Esophagus muscularis mucosa (tissue), 4 donors: ENCODE data around the gene RSU1.

Source experiments
- EP300 ChIP-seq: sonication (generic); formaldehyde crosslinking; IDR thresholded peaks from one replicate; pipeline ENCODE4 v1.6.1; 2017; ENCODE audit warnings: antibody characterized with exemption
- POLR2A ChIP-seq: fragments of 450-650 bp; IDR thresholded peaks from one replicate; pipeline ENCODE4 v1.6.1; 2017; ENCODE audit warnings: antibody characterized with exemption, moderate library complexity, mild to moderate bottlenecking, low read depth
- TF ChIP-seq, protein P1 (sequence below), 3 experiments: fragments of 200-600 bp in 2 of 3; fragments of 450-650 bp in 1 of 3; sonication (generic) in 2 of 3; IDR thresholded peaks; one replicate each; pipeline ENCODE4 v1.5.1; 2017 to 2019; ENCODE audit warnings: antibody characterized with exemption in 3 of 3, mild to moderate bottlenecking in 2 of 3, moderate library complexity in 1 of 3

DNA sequence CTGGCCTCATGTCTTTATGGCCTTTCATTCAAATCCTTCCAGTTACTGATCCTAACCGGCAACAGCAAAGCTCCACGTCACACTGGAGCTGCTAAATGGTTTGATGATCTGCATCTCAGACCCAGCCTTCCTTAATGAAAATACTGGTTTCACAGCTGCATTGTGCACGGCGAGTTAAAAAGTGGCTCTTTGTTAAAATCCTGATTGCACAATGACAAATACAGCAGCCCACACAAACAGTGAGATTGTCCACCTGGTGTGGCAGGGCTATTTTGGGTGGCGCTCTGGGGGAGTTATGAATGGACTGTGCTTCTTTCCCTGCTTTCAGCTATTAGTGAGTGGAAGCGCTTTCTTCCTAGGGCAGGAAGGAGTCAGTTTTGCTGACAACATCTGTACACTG, 232.1 kb downstream of the RSU1 start:
- TF ChIP-seq, protein P1, sequence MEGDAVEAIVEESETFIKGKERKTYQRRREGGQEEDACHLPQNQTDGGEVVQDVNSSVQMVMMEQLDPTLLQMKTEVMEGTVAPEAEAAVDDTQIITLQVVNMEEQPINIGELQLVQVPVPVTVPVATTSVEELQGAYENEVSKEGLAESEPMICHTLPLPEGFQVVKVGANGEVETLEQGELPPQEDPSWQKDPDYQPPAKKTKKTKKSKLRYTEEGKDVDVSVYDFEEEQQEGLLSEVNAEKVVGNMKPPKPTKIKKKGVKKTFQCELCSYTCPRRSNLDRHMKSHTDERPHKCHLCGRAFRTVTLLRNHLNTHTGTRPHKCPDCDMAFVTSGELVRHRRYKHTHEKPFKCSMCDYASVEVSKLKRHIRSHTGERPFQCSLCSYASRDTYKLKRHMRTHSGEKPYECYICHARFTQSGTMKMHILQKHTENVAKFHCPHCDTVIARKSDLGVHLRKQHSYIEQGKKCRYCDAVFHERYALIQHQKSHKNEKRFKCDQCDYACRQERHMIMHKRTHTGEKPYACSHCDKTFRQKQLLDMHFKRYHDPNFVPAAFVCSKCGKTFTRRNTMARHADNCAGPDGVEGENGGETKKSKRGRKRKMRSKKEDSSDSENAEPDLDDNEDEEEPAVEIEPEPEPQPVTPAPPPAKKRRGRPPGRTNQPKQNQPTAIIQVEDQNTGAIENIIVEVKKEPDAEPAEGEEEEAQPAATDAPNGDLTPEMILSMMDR (IDR thresholded peaks at IDR 0.05) = no peak
- TF ChIP-seq POLR2A (no peak), EP300 (no peak)
